WTC11 (cell line): ENCODE results near the gene CTNNA1. TPM values are rescaled to one million over a fixed set of nuclear protein-coding genes. Genes with fewer than 3 reads are reported as not detected.

Source experiments
- ATAC-seq: fragments of 200-7000 bp; cut with Tn5 transposase; 2 replicates; pipeline ENCODE4 v1.10.0; 2021; ENCODE audit warnings: mild to moderate bottlenecking, moderate library complexity
- CTCF ChIA-PET: fragments of 300-600 bp; sonication (Branson Sonifier 250); formaldehyde crosslinking; loops from one replicate; lab custom pipeline; 2021; ENCODE audit warnings: antibody characterized with exemption; lab: Charles Lee
- POLR2A ChIA-PET: fragments of 350-600 bp; sonication (Branson Sonifier 250); formaldehyde crosslinking; loops from one replicate; lab custom pipeline; 2021; ENCODE audit warnings: antibody characterized with exemption; lab: Charles Lee
- DNase-seq: peaks from one replicate; pipeline ENCODE4 v3.0.0; 2021; ENCODE audit warnings: low spot score
- H3K27ac Mint-ChIP-seq: 2 replicates; pipeline ENCODE4 v1.8.0; 2021; ENCODE audit warnings: mixed read lengths
- H3K27me3 Mint-ChIP-seq: 2 replicates; pipeline ENCODE4 v1.8.0; 2021; ENCODE audit warnings: low read depth, mild to moderate bottlenecking, moderate library complexity, mixed read lengths
- H3K36me3 Mint-ChIP-seq: 2 replicates; pipeline ENCODE4 v1.8.0; 2021; ENCODE audit warnings: mixed read lengths
- H3K4me1 Mint-ChIP-seq: 2 replicates; pipeline ENCODE4 v1.8.0; 2022; ENCODE audit warnings: mixed read lengths
- H3K4me3 Mint-ChIP-seq: 2 replicates; pipeline ENCODE4 v1.8.0; 2021; ENCODE audit warnings: mild to moderate bottlenecking, moderate library complexity, mixed read lengths
- H3K9me3 Mint-ChIP-seq: 2 replicates; pipeline ENCODE4 v1.8.0; 2021; ENCODE audit warnings: mixed read lengths
- AFF4 ChIP-seq: sonication (generic); formaldehyde crosslinking; IDR thresholded peaks from 2 replicates; pipeline ENCODE4 v1.8.1; 2023; ENCODE audit warnings: mild to moderate bottlenecking, missing genetic modification reagents, borderline replicate concordance
- AR ChIP-seq: fragments of 250-450 bp; sonication (Bioruptor Pico); IDR thresholded peaks from 2 replicates; pipeline ENCODE4 v1.9.0; 2021; ENCODE audit warnings: mild to moderate bottlenecking
- ATF1 ChIP-seq: sonication (generic); formaldehyde crosslinking; IDR thresholded peaks from 2 replicates; pipeline ENCODE4 v1.8.1; 2023; ENCODE audit warnings: mild to moderate bottlenecking, moderate library complexity, missing genetic modification reagents
- CBFB ChIP-seq: sonication (generic); formaldehyde crosslinking; IDR thresholded peaks from 2 replicates; pipeline ENCODE4 v1.8.1; 2022; ENCODE audit warnings: mild to moderate bottlenecking, low read depth, missing genetic modification reagents
- CTCF ChIP-seq: fragments of 200-600 bp; IDR thresholded peaks from 2 replicates; pipeline ENCODE4 v1.8.0; 2022; ENCODE audit warnings: antibody characterized with exemption
- ERG ChIP-seq: fragments of 250-450 bp; sonication (Bioruptor Pico); IDR thresholded peaks from 2 replicates; pipeline ENCODE4 v1.8.0; 2021; ENCODE audit warnings: mild to moderate bottlenecking
- GABPB1 ChIP-seq: sonication (generic); formaldehyde crosslinking; IDR thresholded peaks from 2 replicates; pipeline ENCODE4 v1.8.1; 2023; ENCODE audit warnings: mild to moderate bottlenecking, missing genetic modification reagents
- GTF2I ChIP-seq: fragments of 250-450 bp; sonication (Bioruptor Pico); conservative IDR thresholded peaks from 2 replicates; pipeline ENCODE4 v1.4.0; 2021; ENCODE audit warnings: mild to moderate bottlenecking
- IRF1 ChIP-seq: sonication (generic); formaldehyde crosslinking; IDR thresholded peaks from 2 replicates; pipeline ENCODE4 v1.8.0; 2023; ENCODE audit warnings: missing genetic modification reagents
- JAZF1 ChIP-seq: fragments of 250-450 bp; sonication (Bioruptor Pico); IDR thresholded peaks from 2 replicates; pipeline ENCODE4 v1.9.0; 2021; ENCODE audit warnings: moderate library complexity, mild to moderate bottlenecking, inconsistent platforms
- KAT7 ChIP-seq: sonication (generic); formaldehyde crosslinking; IDR thresholded peaks from 2 replicates; pipeline ENCODE4 v1.8.1; 2023; ENCODE audit warnings: missing genetic modification reagents, mild to moderate bottlenecking, borderline replicate concordance
- MXD4 ChIP-seq: fragments of 250-450 bp; sonication (Bioruptor Pico); IDR thresholded peaks from 2 replicates; pipeline ENCODE4 v1.8.0; 2021; ENCODE audit warnings: mild to moderate bottlenecking, moderate library complexity, borderline replicate concordance
- MYBL2 ChIP-seq: sonication (generic); formaldehyde crosslinking; IDR thresholded peaks from 2 replicates; pipeline ENCODE4 v1.8.1; 2023; ENCODE audit warnings: mild to moderate bottlenecking, moderate library complexity, missing genetic modification reagents
- SMAD3 ChIP-seq: sonication (generic); formaldehyde crosslinking; IDR thresholded peaks from 2 replicates; pipeline ENCODE4 v1.8.0; 2022; ENCODE audit warnings: missing genetic modification reagents, mild to moderate bottlenecking, borderline replicate concordance
- SMAD4 ChIP-seq: sonication (generic); formaldehyde crosslinking; IDR thresholded peaks from 2 replicates; pipeline ENCODE4 v1.8.0; 2022; ENCODE audit warnings: mild to moderate bottlenecking, missing genetic modification reagents
- TEAD4 ChIP-seq: sonication (generic); formaldehyde crosslinking; IDR thresholded peaks from 2 replicates; pipeline ENCODE4 v1.8.0; 2022; ENCODE audit warnings: mild to moderate bottlenecking, missing genetic modification reagents
- ZNF232 ChIP-seq: sonication (generic); formaldehyde crosslinking; IDR thresholded peaks from 2 replicates; pipeline ENCODE4 v1.8.0; 2022; ENCODE audit warnings: mild to moderate bottlenecking, missing genetic modification reagents
- ZNF281 ChIP-seq: sonication (generic); formaldehyde crosslinking; IDR thresholded peaks from 2 replicates; pipeline ENCODE4 v1.8.0; 2023; ENCODE audit warnings: mild to moderate bottlenecking, missing genetic modification reagents
- total RNA-seq: library from RNA; stranded (reverse); gene quantifications from 3 replicates; pipeline ENCODE4 v1.2.3, GENCODE V29; 2021

Gene CTNNA1
- total RNA-seq, 1 experiment from 2014 or later = 309 TPM

GRCh38 chr5:138910546-138911185 is 157.4 kb downstream of the CTNNA1 start (continued):
- no peak for TF ChIP-seq AR (CRISPR knock-in tag)
- TF ChIP-seq, all 79 proteins: peak for 0

GRCh38 chr5:138911441-138911840 is 158.2 kb downstream of the CTNNA1 start:
- H3K4me1 Mint-ChIP-seq = peaks cover 6% of the 10 kb centered on the region; the same call in 1 of the 2 replicates
- no peak overlapping the region for H3K4me3 Mint-ChIP-seq
- no peaks in the 10 kb centered on the region for H3K9me3 Mint-ChIP-seq
- POLR2A ChIA-PET = no interaction called here
- H3K36me3 Mint-ChIP-seq = peaks cover 24% of the 10 kb centered on the region
- CTCF ChIA-PET = interaction anchor here (1.3 kb wide), 1 partner anchor 21 kb away, joined by 3 read pairs; no protein-coding TSS in a partner anchor
- no peaks in the 10 kb centered on the region for H3K27me3 Mint-ChIP-seq
- TF ChIP-seq SMAD3 (CRISPR knock-in tag) = no peak
- no peak for TF ChIP-seq TEAD4 (CRISPR knock-in tag)
- TF ChIP-seq MYBL2 (CRISPR knock-in tag) = no peak
- no peak for TF ChIP-seq AFF4
- no peak for TF ChIP-seq ZNF281 (CRISPR knock-in tag)
- no peak for TF ChIP-seq KAT7 (CRISPR knock-in tag)
- TF ChIP-seq ZNF232 (CRISPR knock-in tag) = no peak
- TF ChIP-seq MXD4 (CRISPR knock-in tag) = no peak
- TF ChIP-seq ATF1 (CRISPR knock-in tag) = no peak
- no peak for TF ChIP-seq CTCF
- no peak for TF ChIP-seq SMAD4 (CRISPR knock-in tag)
- TF ChIP-seq IRF1 (CRISPR knock-in tag) = no peak
- TF ChIP-seq GABPB1 (CRISPR knock-in tag) = no peak
- no peak for TF ChIP-seq CBFB
- no peak for TF ChIP-seq GTF2I (CRISPR knock-in tag)
- no peak for TF ChIP-seq ERG
- no peak for TF ChIP-seq JAZF1 (CRISPR knock-in tag)
- ATAC-seq (no peak), DNase-seq (no peak)
- peak overlapping the region; percentile 16 for H3K27ac Mint-ChIP-seq
